Trophoblast cell (in vitro differentiated cells and primary cell): ENCODE measurements around the gene MGRN1.

Source experiments
- DNase-seq, 2 donors: peaks; one replicate each; pipeline ENCODE4 v3.0.0-alpha.2; 2016
- H2AFZ ChIP-seq: 2 replicates; pipeline ENCODE4 v1.6.1; 2013; ENCODE audit warnings: low read length, moderate library complexity, mild to moderate bottlenecking; ENCODE audit not compliant: insufficient read depth, poor library complexity
- H2AK5ac ChIP-seq: 2 replicates; pipeline ENCODE4 v1.6.1; 2013; ENCODE audit warnings: mild to moderate bottlenecking, low read length
- H2BK120ac ChIP-seq: 2 replicates; pipeline ENCODE4 v1.6.1; 2013; ENCODE audit warnings: low read length, mild to moderate bottlenecking, moderate library complexity; ENCODE audit not compliant: insufficient read depth, poor library complexity
- H2BK12ac ChIP-seq: 2 replicates; pipeline ENCODE4 v1.6.1; 2013; ENCODE audit warnings: mild to moderate bottlenecking, low read length, moderate library complexity
- H2BK5ac ChIP-seq: 2 replicates; pipeline ENCODE4 v1.6.1; 2013; ENCODE audit warnings: low read length, low read depth, moderate library complexity, mild to moderate bottlenecking; ENCODE audit not compliant: poor library complexity
- H3K14ac ChIP-seq: 2 replicates; pipeline ENCODE4 v1.6.1; 2013; ENCODE audit warnings: mild to moderate bottlenecking, low read length
- H3K18ac ChIP-seq: 2 replicates; pipeline ENCODE4 v1.6.1; 2013; ENCODE audit warnings: mild to moderate bottlenecking, low read length
- H3K23ac ChIP-seq: 2 replicates; pipeline ENCODE4 v1.6.1; 2013; ENCODE audit warnings: low read length
- H3K27ac ChIP-seq: 2 replicates; pipeline ENCODE4 v1.5.1; 2013; ENCODE audit warnings: low read depth, mild to moderate bottlenecking, inconsistent platforms, low read length, moderate library complexity
- H3K27me3 ChIP-seq: 2 replicates; pipeline ENCODE4 v1.6.1; 2013; ENCODE audit warnings: inconsistent platforms, mild to moderate bottlenecking, low read length, moderate library complexity; ENCODE audit not compliant: insufficient read depth
- H3K36me3 ChIP-seq, 2 experiments: 1 replicate in 1 of 2; 2 replicates in 1 of 2; pipeline ENCODE4 v1.6.1; 2013; ENCODE audit warnings: low read length in 2 of 2, mild to moderate bottlenecking in 2 of 2, moderate library complexity in 1 of 2; ENCODE audit not compliant: insufficient read depth in 2 of 2, control insufficient read depth in 1 of 2
- H3K4ac ChIP-seq: 2 replicates; pipeline ENCODE4 v1.6.1; 2013; ENCODE audit warnings: low read depth, mild to moderate bottlenecking, low read length, moderate library complexity
- H3K4me1 ChIP-seq, 2 experiments: 1 replicate in 1 of 2; 2 replicates in 1 of 2; pipeline ENCODE4 v1.6.1; 2013; ENCODE audit warnings: low read length in 2 of 2, mild to moderate bottlenecking in 2 of 2, moderate library complexity in 1 of 2; ENCODE audit not compliant: insufficient read depth in 2 of 2, control insufficient read depth in 1 of 2
- H3K4me2 ChIP-seq: 2 replicates; pipeline ENCODE4 v1.6.1; 2013; ENCODE audit warnings: inconsistent platforms, mild to moderate bottlenecking, low read length, moderate library complexity
- H3K4me3 ChIP-seq: 2 replicates; pipeline ENCODE4 v1.5.1; 2013; ENCODE audit warnings: mild to moderate bottlenecking, low read depth, low read length, inconsistent platforms
- H3K79me1 ChIP-seq: one replicate; pipeline ENCODE4 v1.6.1; 2013; ENCODE audit warnings: low read length
- H3K79me2 ChIP-seq: 2 replicates; pipeline ENCODE4 v1.6.1; 2013; ENCODE audit warnings: low read length, mild to moderate bottlenecking; ENCODE audit not compliant: control insufficient read depth, insufficient read depth, poor library complexity
- H3K9ac ChIP-seq: 2 replicates; pipeline ENCODE4 v1.6.1; 2013; ENCODE audit warnings: mild to moderate bottlenecking, low read length
- H3K9me3 ChIP-seq: 2 replicates; pipeline ENCODE4 v1.6.1; 2013; ENCODE audit warnings: low read depth, mild to moderate bottlenecking, control low read depth, inconsistent platforms, low read length; ENCODE audit not compliant: insufficient read depth
- H4K12ac ChIP-seq: 2 replicates; pipeline ENCODE4 v1.6.1; 2013; ENCODE audit warnings: low read depth, mild to moderate bottlenecking, low read length, moderate library complexity
- H4K8ac ChIP-seq: 2 replicates; pipeline ENCODE4 v1.6.1; 2013; ENCODE audit warnings: low read depth, mild to moderate bottlenecking, low read length, moderate library complexity
- H4K91ac ChIP-seq: one replicate; pipeline ENCODE4 v1.6.1; 2013; ENCODE audit warnings: low read depth, mild to moderate bottlenecking, low read length, moderate library complexity
- WGBS: extraction: QIAGEN DNeasy Blood & Tissue Kit; methylation state at CpG from one replicate; pipeline ENCODE4 v1.1.7; 2013; ENCODE audit warnings: missing lambda C conversion rate; ENCODE audit not compliant: insufficient read length, insufficient coverage; ENCODE audit errors: extremely low coverage; 5-methylcytosine and 5-hydroxymethylcytosine counted together

Gene MGRN1

GRCh38 chr16:4604401-4604800, 20.2 kb upstream of the MGRN1 start:
- no peak for DNase-seq
- no CpG with 5 or more reads among the region's 15 CpGs for WGBS
- Histone ChIP-seq H3K27ac (no peak overlapping the region), H3K4me1 (no peaks in the 10 kb centered on the region), H3K79me2 (no peaks in the 10 kb centered on the region), H2AFZ (no peak overlapping the region), H2BK12ac (no peak overlapping the region), H3K4ac (no peak overlapping the region), H2BK5ac (no peak overlapping the region), H3K27me3 (no peaks in the 10 kb centered on the region), H3K9me3 (no peaks in the 10 kb centered on the region), H2BK120ac (no peak overlapping the region), H3K36me3 (peaks cover 22 to 25% of the 10 kb centered on the region in 2 experiments), H3K18ac (no peak overlapping the region), H3K79me1 (no peaks in the 10 kb centered on the region), H4K12ac (no peak overlapping the region), H3K4me3 (no peak overlapping the region), H3K23ac (no peak overlapping the region), H3K9ac (no peak overlapping the region), H3K14ac (no peak overlapping the region), H2AK5ac (no peak overlapping the region), H3K4me2 (no peak overlapping the region), H4K8ac (no peak overlapping the region), H4K91ac (no peak overlapping the region)

- Histone ChIP-seq H2AK5ac (no peak overlapping the region), H3K27me3 (no peaks in the 10 kb centered on the region), H3K27ac (no peak overlapping the region), H4K8ac (no peak overlapping the region), H3K36me3 (peaks cover 33 to 34% of the 10 kb centered on the region in 2 experiments), H3K4me1 (no peaks in the 10 kb centered on the region), H3K4me2 (no peak overlapping the region), H3K79me2 (peaks cover 6% of the 10 kb centered on the region), H3K14ac (no peak overlapping the region), H3K4ac (no peak overlapping the region), H4K91ac (no peak overlapping the region), H3K18ac (no peak overlapping the region), H3K4me3 (no peak overlapping the region), H2BK120ac (no peak overlapping the region), H4K12ac (no peak overlapping the region), H2AFZ (no peak overlapping the region), H3K9ac (no peak overlapping the region), H3K23ac (no peak overlapping the region), H2BK5ac (no peak overlapping the region), H3K9me3 (no peaks in the 10 kb centered on the region), H3K79me1 (no peaks in the 10 kb centered on the region), H2BK12ac (no peak overlapping the region)
- DNase-seq = no peak
- no CpG with 5 or more reads among the region's 9 CpGs for WGBS
Measured at GRCh38 chr16:4606354-4606753, 18.3 kb upstream of the MGRN1 start.

- no peak overlapping the region for H3K9ac ChIP-seq
- WGBS = no CpG with 5 or more reads among the region's 22 CpGs
Measured at GRCh38 chr16:4607841-4608703, 16.6 kb upstream of the MGRN1 start.

DNA sequence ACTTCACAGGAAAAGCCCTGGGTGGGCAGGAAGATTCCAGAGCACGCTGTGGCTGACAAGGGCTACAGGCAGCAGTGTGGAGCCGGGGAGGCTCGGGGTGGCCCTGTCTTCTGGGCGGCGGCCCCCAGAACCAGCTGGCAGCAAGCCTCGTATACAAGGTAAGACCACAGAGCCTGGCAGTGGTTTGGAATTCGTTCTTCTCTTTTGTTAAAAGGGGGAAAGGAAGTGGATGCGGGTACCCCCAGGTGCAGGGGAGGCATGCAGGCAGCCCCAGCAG, 16.0 kb upstream of the MGRN1 start:
- no peak overlapping the region for H3K14ac ChIP-seq
- no CpG with 5 or more reads among the region's 8 CpGs for WGBS
- no peak overlapping the region for H3K9ac ChIP-seq
- H3K4ac ChIP-seq = no peak overlapping the region
- H3K27ac ChIP-seq = no peak overlapping the region
- DNase-seq = no peak
- no peak overlapping the region for H3K23ac ChIP-seq
- no peaks in the 10 kb centered on the region for H3K27me3 ChIP-seq
- no peak overlapping the region for H2BK5ac ChIP-seq
- no peak overlapping the region for H2BK120ac ChIP-seq
- no peak overlapping the region for H2AFZ ChIP-seq
- H4K91ac ChIP-seq = no peak overlapping the region
- peaks cover 9% of the 10 kb centered on the region for H3K79me1 ChIP-seq
- no peak overlapping the region for H4K12ac ChIP-seq
- H3K4me3 ChIP-seq = no peak overlapping the region
- no peak overlapping the region for H2BK12ac ChIP-seq
- H3K9me3 ChIP-seq = no peaks in the 10 kb centered on the region
- H3K79me2 ChIP-seq = peaks cover 17% of the 10 kb centered on the region
- H3K4me2 ChIP-seq = no peak overlapping the region
- peaks cover 33 to 34% of the 10 kb centered on the region in 2 experiments for H3K36me3 ChIP-seq
- H2AK5ac ChIP-seq = no peak overlapping the region
- H3K18ac ChIP-seq = no peak overlapping the region
- no peak overlapping the region for H4K8ac ChIP-seq
- peaks cover 13 to 16% of the 10 kb centered on the region in 2 experiments for H3K4me1 ChIP-seq

More at GRCh38 chr16:4607841-4608703, 16.6 kb upstream of the MGRN1 start:
- H4K8ac ChIP-seq = no peak overlapping the region
- H3K4me1 ChIP-seq = peaks cover 7 to 11% of the 10 kb centered on the region in 2 experiments
- no peak overlapping the region for H4K12ac ChIP-seq
- no peak overlapping the region for H2BK12ac ChIP-seq
- H3K9me3 ChIP-seq = no peaks in the 10 kb centered on the region
- no peak for DNase-seq
- no peak overlapping the region for H3K23ac ChIP-seq
- H3K79me1 ChIP-seq = peaks cover 3% of the 10 kb centered on the region
- no peak overlapping the region for H3K4me3 ChIP-seq
- H2AK5ac ChIP-seq = no peak overlapping the region
- H3K18ac ChIP-seq = no peak overlapping the region
- H3K27me3 ChIP-seq = no peaks in the 10 kb centered on the region
- no peak overlapping the region for H3K27ac ChIP-seq
- no peak overlapping the region for H2BK120ac ChIP-seq
- no peak overlapping the region for H3K4ac ChIP-seq
- H2AFZ ChIP-seq = no peak overlapping the region
- H3K14ac ChIP-seq = no peak overlapping the region
- no peak overlapping the region for H4K91ac ChIP-seq
- peaks cover 33 to 34% of the 10 kb centered on the region in 2 experiments for H3K36me3 ChIP-seq
- no peak overlapping the region for H2BK5ac ChIP-seq
- peaks cover 16% of the 10 kb centered on the region for H3K79me2 ChIP-seq
- no peak overlapping the region for H3K4me2 ChIP-seq
